ENCODE results near the gene RPS6KA5. TPM values are rescaled to one million over a fixed set of nuclear protein-coding genes. Genes with fewer than 3 reads are reported as not detected.

RPS6KA5 gene
- total RNA-seq, 2 donors from 2014 or later: 15.2 to 19.2 TPM

DNA sequence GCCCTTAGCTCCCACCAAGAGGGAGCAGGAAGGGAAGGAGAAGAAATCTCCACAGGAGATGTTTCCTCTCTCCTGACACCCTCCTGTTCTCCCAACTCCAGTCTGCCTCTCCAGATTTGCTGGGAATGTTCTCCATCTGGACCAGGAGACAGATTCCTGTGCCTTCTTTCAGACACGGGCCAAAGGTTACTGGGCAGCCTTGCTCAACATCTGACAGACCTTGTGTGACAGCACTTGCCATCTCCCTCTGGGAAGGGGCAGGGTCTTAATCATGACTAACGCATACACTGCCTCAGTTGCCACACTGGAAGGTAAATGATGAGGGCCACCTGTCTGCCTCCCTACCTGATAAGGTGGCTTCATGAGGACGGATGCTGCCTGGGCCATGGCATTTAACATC, 241.7 kb downstream of the RPS6KA5 start:
- TF ChIP-seq, protein P1, sequence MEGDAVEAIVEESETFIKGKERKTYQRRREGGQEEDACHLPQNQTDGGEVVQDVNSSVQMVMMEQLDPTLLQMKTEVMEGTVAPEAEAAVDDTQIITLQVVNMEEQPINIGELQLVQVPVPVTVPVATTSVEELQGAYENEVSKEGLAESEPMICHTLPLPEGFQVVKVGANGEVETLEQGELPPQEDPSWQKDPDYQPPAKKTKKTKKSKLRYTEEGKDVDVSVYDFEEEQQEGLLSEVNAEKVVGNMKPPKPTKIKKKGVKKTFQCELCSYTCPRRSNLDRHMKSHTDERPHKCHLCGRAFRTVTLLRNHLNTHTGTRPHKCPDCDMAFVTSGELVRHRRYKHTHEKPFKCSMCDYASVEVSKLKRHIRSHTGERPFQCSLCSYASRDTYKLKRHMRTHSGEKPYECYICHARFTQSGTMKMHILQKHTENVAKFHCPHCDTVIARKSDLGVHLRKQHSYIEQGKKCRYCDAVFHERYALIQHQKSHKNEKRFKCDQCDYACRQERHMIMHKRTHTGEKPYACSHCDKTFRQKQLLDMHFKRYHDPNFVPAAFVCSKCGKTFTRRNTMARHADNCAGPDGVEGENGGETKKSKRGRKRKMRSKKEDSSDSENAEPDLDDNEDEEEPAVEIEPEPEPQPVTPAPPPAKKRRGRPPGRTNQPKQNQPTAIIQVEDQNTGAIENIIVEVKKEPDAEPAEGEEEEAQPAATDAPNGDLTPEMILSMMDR (IDR thresholded peaks at IDR 0.05): no peak

DNA sequence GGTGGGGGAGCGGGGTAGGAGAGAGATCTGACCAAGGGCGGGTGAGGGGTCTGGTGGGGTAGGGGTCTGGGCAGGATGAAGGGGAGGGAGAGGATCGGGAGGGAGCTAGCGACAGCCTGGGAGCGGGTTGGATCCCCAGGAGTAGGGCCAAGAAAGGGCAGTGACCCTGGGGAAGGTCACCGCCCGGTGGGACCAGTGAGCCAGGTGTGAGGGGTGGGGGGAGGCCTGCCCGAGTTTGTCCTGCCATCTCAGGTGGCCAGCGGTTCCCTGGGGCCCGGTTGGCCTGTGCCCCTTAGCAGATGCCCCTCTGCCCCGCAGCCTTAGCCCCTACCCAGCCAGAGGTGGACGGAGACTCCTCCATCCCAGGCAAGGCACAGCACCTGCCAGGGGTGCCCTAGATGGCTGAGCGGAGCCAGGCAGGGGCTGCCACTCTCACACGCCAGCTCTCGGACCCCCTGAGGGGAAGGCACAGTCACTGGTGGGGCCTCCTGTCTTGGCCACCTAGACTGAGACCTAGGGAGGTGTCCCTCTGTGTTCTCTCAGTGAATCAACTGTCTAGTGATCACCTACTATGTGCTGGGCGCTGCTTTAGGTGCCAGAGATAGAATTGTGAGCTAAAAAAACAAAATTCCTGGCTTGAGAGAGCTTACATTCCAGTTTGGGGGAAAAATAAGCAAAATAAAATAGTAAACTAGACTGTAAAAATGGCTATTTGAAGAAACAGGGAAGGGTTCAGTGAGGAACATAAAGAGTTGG, 243.6 kb downstream of the RPS6KA5 start:
- Histone ChIP-seq H3K9ac (ENCODE audit: low read depth in 2 of 2, low read length in 2 of 2) (no peak overlapping the region), H3K4me1 (no peaks in the 10 kb centered on the region), H3K27me3 (no peaks in the 10 kb centered on the region), H3K4me3 (no peak overlapping the region), H3K36me3 (no peaks in the 10 kb centered on the region), H3K9me3 (no peaks in the 10 kb centered on the region), H3K27ac (no peak overlapping the region)
- intact Hi-C loops (cut with DNase I): no loop called here
- TF ChIP-seq, protein P1 (IDR thresholded peaks at IDR 0.05): no peak
- DNase-seq: no peak

More for the DNA sequence above, 241.7 kb downstream of the RPS6KA5 start:
- no peak for DNase-seq
- H3K4me1 ChIP-seq: no peaks in the 10 kb centered on the region
- no peak overlapping the region for H3K27ac ChIP-seq
- H3K4me3 ChIP-seq: no peak overlapping the region
- no peaks in the 10 kb centered on the region for H3K9me3 ChIP-seq
- H3K27me3 ChIP-seq: no peaks in the 10 kb centered on the region
- no peaks in the 10 kb centered on the region for H3K36me3 ChIP-seq
- intact Hi-C loops (cut with DNase I): no loop called here
- no peak overlapping the region for H3K9ac ChIP-seq (ENCODE audit: low read depth in 2 of 2, low read length in 2 of 2)

DNA sequence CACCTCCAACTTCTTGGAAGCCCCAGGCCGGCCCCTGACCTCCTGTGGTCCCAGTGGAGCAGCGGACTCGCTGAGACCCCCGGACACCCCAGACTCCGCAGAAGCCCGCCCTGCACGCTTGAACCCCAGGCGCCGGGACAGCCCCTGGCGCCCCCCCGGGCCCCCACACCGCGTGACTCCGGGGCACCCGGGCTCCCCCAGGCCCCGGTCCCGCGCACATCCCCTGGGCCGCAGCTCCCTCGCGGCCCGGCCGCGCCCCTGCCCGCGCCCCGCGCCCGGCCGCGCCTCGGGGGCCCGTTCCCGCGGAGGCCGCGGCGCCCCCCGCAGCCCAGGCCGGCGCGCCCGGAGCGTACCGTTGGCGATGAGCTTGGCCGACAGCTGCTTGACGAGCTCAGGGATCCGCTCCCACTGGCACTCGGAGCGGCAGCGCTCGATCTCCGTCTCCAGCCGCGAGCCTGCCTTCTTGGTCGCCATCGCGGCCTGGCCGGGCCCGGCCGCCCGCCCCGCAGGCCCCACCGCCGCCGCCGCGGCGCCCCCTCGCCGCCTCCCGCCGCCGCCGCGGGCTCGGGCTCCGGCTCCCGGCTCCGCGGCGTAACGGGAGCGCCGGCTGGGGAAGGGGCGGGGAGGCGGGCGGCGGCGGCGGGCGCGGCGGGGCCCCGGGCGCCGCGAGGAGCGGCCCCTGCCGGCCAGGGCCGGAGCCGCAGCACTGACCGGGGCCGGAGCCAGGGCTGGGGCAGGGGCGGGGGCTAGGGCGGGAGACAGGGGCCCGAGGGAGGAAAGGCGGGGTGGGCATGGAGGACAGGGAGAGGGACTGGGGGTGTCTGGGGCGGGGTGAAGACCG, 244.4 kb downstream of the RPS6KA5 start, which contains the start of gene TTC7B:
TSS of gene TTC7B (minus strand) at position 609 of the 841 bp plus-strand sequence. CDS start at position 474, 135 bp downstream.
- intact Hi-C loops (cut with DNase I): no loop called here
- H3K36me3 ChIP-seq: no peaks in the 10 kb centered on the region
- TF ChIP-seq, protein P1 (IDR thresholded peaks at IDR 0.05): no peak
- H3K27ac ChIP-seq: no peak within 1 kb of the TSS
- no peaks in the 10 kb centered on the region for H3K9me3 ChIP-seq
- no peak for DNase-seq
- no peaks in the 10 kb centered on the region for H3K27me3 ChIP-seq
- peak within 1 kb of the TSS; percentile 26 to 43 for H3K9ac ChIP-seq (ENCODE audit: low read depth in 2 of 2, low read length in 2 of 2)
- H3K4me1 ChIP-seq: no peaks in the 10 kb centered on the region
- peak within 1 kb of the TSS; percentile 29 for H3K4me3 ChIP-seq

DNA sequence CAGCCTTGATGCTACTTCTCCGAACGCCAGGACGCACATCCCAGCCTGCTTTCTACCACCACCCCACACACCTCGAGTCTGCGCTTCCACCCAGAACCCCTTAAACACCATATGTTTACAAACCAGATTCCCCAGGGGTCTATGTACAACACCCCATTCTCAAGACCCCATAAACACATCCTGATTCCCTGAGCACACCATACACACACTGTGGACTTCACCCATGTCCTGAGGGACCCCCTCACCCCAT, 244.9 kb downstream of the RPS6KA5 start:
- Histone ChIP-seq H3K27me3 (no peaks in the 10 kb centered on the region), H3K4me3 (peak overlapping the region; percentile 29), H3K9ac (ENCODE audit: low read depth in 2 of 2, low read length in 2 of 2) (peak overlapping the region; percentile 26 to 43), H3K36me3 (no peaks in the 10 kb centered on the region), H3K27ac (no peak overlapping the region), H3K9me3 (no peaks in the 10 kb centered on the region), H3K4me1 (no peaks in the 10 kb centered on the region)
- TF ChIP-seq, protein P1 (IDR thresholded peaks at IDR 0.05): no peak
- no peak for DNase-seq
- intact Hi-C loops (cut with DNase I): no loop called here

DNA sequence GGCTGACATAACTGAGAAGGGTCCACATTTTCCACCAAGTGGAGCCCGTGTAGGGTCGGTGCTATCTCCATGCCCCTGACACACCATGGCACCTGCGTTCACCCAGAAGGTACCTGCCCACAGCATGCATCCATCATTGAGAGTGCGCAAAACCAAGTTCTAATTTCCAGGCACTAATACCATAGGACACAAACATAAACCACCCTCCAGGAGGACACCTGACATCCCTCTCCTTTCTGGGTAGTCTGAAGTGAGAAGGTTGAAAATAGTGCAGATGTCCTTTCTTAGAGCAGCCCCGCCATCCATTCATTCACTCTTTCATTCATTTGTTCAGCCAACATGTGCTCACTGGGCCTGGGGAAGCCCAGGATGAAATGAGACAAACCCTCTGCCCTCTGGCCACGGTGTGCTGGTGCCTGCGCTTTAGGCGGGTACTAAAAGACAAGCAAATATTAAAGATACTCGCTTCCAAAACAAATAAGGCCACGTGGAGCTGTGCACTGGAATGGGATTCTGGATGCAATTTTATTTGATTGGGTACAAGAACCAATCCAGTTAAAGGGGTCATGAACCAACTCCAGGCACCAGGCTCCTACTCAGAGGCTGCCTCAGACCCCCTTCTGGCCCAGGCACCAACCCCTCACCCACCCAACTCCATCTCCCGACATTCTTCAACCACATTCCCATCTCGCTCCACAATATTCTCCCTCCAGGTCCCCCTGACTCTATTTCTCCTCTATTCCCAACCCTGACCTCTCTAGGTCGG, 245.5 kb downstream of the RPS6KA5 start:
- Histone ChIP-seq H3K4me3 (peak overlapping the region; percentile 29), H3K27ac (no peak overlapping the region), H3K4me1 (no peaks in the 10 kb centered on the region), H3K27me3 (no peaks in the 10 kb centered on the region), H3K36me3 (no peaks in the 10 kb centered on the region), H3K9me3 (no peaks in the 10 kb centered on the region), H3K9ac (ENCODE audit: low read depth in 2 of 2, low read length in 2 of 2) (peak overlapping the region in 1 of 2 donors; percentile 43)
- TF ChIP-seq, protein P1 (IDR thresholded peaks at IDR 0.05): no peak
- no peak for DNase-seq
- intact Hi-C loops (cut with DNase I): no loop called here

Measured in colonic mucosa (tissue), 4 donors.